Endothelial cell of umbilical vein (primary cell): ENCODE data around the gene SNRPD2. TPM values are rescaled to one million over a fixed set of nuclear protein-coding genes. Genes with fewer than 3 reads are reported as not detected.

Experiments used
- BruUV-seq: library from RNA; stranded (reverse); fragments of 400-500 nt; replicated peaks from 2 replicates; lab custom pipeline; 2021; lab: Mats Ljungman, UMichigan
- CTCF ChIA-PET: fragments of 300-600, 350-600 bp; sonication (Branson Sonifier 250); formaldehyde crosslinking; loops from one replicate; lab custom pipeline; 2021; ENCODE audit warnings: antibody characterized with exemption, inconsistent platforms; lab: Charles Lee
- POLR2A ChIA-PET: fragments of 300-600, 350-600 bp; sonication (Branson Sonifier 250); formaldehyde crosslinking; loops from one replicate; lab custom pipeline; 2021; ENCODE audit warnings: antibody characterized with exemption, inconsistent platforms; lab: Charles Lee
- DNase-seq: peaks from one replicate; pipeline ENCODE4 v3.0.0-alpha.2; 2011; ENCODE audit warnings: low read depth, low spot score
- FAIRE-seq: peaks from 2 replicates; lab custom pipeline; 2011; peaks lifted over from hg19 to GRCh38; lab: Jason Lieb, UNC
- H2AFZ ChIP-seq: 2 replicates; pipeline ENCODE4 v1.6.0; 2012; ENCODE audit warnings: low read depth, low read length, control low read depth, inconsistent platforms
- H3K27ac ChIP-seq: 2 replicates; pipeline ENCODE4 v1.5.1; 2011; ENCODE audit warnings: low read depth, mild to moderate bottlenecking, control low read depth, low read length, moderate library complexity; ENCODE audit not compliant: insufficient read depth
- H3K27me3 ChIP-seq, 2 experiments: 2 replicates each; pipeline versions ENCODE4 v1.6.0 to v1.6.1; 2011; ENCODE audit warnings: low read length in 2 of 2, mixed read lengths in 1 of 2; ENCODE audit not compliant: control insufficient read depth in 2 of 2, insufficient read depth in 2 of 2
- H3K36me3 ChIP-seq, 2 experiments: 2 replicates in 1 of 2; 3 replicates in 1 of 2; pipeline ENCODE4 v1.5.1; 2011; ENCODE audit warnings: low read length in 2 of 2, mild to moderate bottlenecking in 1 of 2, moderate library complexity in 1 of 2; ENCODE audit not compliant: control insufficient read depth in 2 of 2, insufficient read depth in 2 of 2; ENCODE audit errors: extremely low read depth in 1 of 2
- H3K4me1 ChIP-seq: 3 replicates; pipeline ENCODE4 v1.5.1; 2011; ENCODE audit warnings: mild to moderate bottlenecking, low read length; ENCODE audit not compliant: control insufficient read depth, insufficient read depth; ENCODE audit errors: extremely low read depth
- H3K4me2 ChIP-seq: 2 replicates; pipeline ENCODE4 v1.6.1; 2011; ENCODE audit warnings: low read length, control low read depth, mixed read lengths; ENCODE audit not compliant: insufficient read depth
- H3K4me3 ChIP-seq, 3 experiments: fragments of 200-600 bp in 1 of 3; sonication (generic), shearing (Covaris generic) in 1 of 3; replicated peaks in 1 of 3; 2 replicates each; pipeline ENCODE4 v1.5.1; 2011 to 2016; ENCODE audit warnings: control low read depth in 3 of 3, low read length in 3 of 3, mild to moderate bottlenecking in 2 of 3, inconsistent platforms in 1 of 3, low read depth in 1 of 3, moderate library complexity in 1 of 3; ENCODE audit not compliant: insufficient read depth in 1 of 3
- H3K79me2 ChIP-seq: 2 replicates; pipeline ENCODE4 v1.6.0; 2012; ENCODE audit warnings: low read length, inconsistent platforms; ENCODE audit not compliant: control insufficient read depth, insufficient read depth
- H3K9ac ChIP-seq: replicated peaks from 2 replicates; pipeline ENCODE3; 2011; ENCODE audit warnings: low read length, control low read depth; ENCODE audit not compliant: insufficient read depth; ENCODE audit errors: extremely low read depth
- H3K9me1 ChIP-seq: replicated peaks from 3 replicates; pipeline ENCODE4 v1.6.0; 2011; ENCODE audit warnings: mild to moderate bottlenecking, low read length; ENCODE audit not compliant: control insufficient read depth, insufficient read depth; ENCODE audit errors: extremely low read depth
- H3K9me3 ChIP-seq: replicated peaks from 2 replicates; pipeline ENCODE4 v1.5.1; 2012; ENCODE audit warnings: low read length, inconsistent platforms; ENCODE audit not compliant: control insufficient read depth, insufficient read depth
- H4K20me1 ChIP-seq: replicated peaks from 2 replicates; pipeline ENCODE3; 2011; ENCODE audit warnings: mild to moderate bottlenecking, low read length; ENCODE audit not compliant: control insufficient read depth, insufficient read depth; ENCODE audit errors: extremely low read depth
- CTCF ChIP-seq, 2 donors: IDR thresholded peaks; 1 replicate in 1 of 2; 2 replicates in 1 of 2; pipeline ENCODE4 v1.5.1; 2011; ENCODE audit warnings: low read length in 2 of 2, mild to moderate bottlenecking in 2 of 2, moderate library complexity in 2 of 2, control low read depth in 1 of 2, inconsistent platforms in 1 of 2, low read depth in 1 of 2; ENCODE audit not compliant: insufficient read depth in 1 of 2; ENCODE audit errors: extremely low read depth in 1 of 2
- EZH2 ChIP-seq: IDR thresholded peaks from 2 replicates; pipeline ENCODE4 v1.6.1; 2012; ENCODE audit warnings: borderline replicate concordance, low read depth, mild to moderate bottlenecking, moderate library complexity, low read length, inconsistent platforms; ENCODE audit not compliant: severe bottlenecking
- FOS ChIP-seq: IDR thresholded peaks from 2 replicates; pipeline ENCODE4 v1.6.1; 2011; ENCODE audit warnings: mild to moderate bottlenecking, low read length, moderate library complexity, borderline replicate concordance; ENCODE audit not compliant: insufficient read depth
- GATA2 ChIP-seq: IDR thresholded peaks from 2 replicates; pipeline ENCODE4 v1.7.0; 2011; ENCODE audit warnings: low read depth, mild to moderate bottlenecking, moderate library complexity, mixed read lengths, low read length; ENCODE audit not compliant: insufficient read length, insufficient read depth
- JUN ChIP-seq: IDR thresholded peaks from 2 replicates; pipeline ENCODE4 v1.6.1; 2011; ENCODE audit warnings: borderline replicate concordance, low read depth; ENCODE audit not compliant: insufficient read length, insufficient read depth
- MYC ChIP-seq: IDR thresholded peaks from one replicate; pipeline ENCODE4 v1.6.1; 2011; ENCODE audit warnings: mild to moderate bottlenecking, low read depth, low read length
- POLR2A ChIP-seq: IDR thresholded peaks from 2 replicates; pipeline ENCODE4 v1.6.1; 2012; ENCODE audit warnings: low read depth, mild to moderate bottlenecking, control low read depth, low read length
- POLR2AphosphoS5 ChIP-seq: IDR thresholded peaks from 2 replicates; pipeline ENCODE4 v1.6.1; 2012; ENCODE audit warnings: low read depth, mild to moderate bottlenecking, control low read depth, low read length, moderate library complexity; ENCODE audit not compliant: insufficient read depth
- dilution Hi-C: fragments of 300-500 bp; cut with MboI; formaldehyde crosslinking; loops from one replicate; pipeline ENCODE4 v1.15.0; 2019; ENCODE audit warnings: low sequenced_read_pairs; ENCODE audit not compliant: extremely low pct_ligation_motif_present
- intact Hi-C: fragments of 100-400 bp; cut with micrococcal nuclease; formaldehyde crosslinking; loops from one replicate; pipeline ENCODE4 v1.10.0; 2022
- polyA plus RNA-seq, 4 experiments: library from polyadenylated mRNA; depleted of rRNA in 3 of 4; stranded (reverse) in 3 of 4; unstranded in 1 of 4; fragments of >200 nt; gene quantifications; 2 replicates each; pipeline versions ENCODE4 v1.2.1 to v1.2.3, GENCODE V29; 2011 to 2012; ENCODE audit warnings: missing spikeins in 1 of 4
- total RNA-seq: library from RNA; stranded (reverse); gene quantifications from 2 replicates; pipeline ENCODE4 v1.2.3, GENCODE V29; 2021
- TF ChIP-seq, protein P1 (sequence below): IDR thresholded peaks from 2 replicates; pipeline ENCODE4 v1.6.1; 2011; ENCODE audit not compliant: insufficient read depth, insufficient read length

The SNRPD2 gene
- total and polyA plus RNA-seq, 2 donors (not counting 3 experiments of a cell fraction or from before 2014, with no cell fraction given), result 512 to 519 TPM

GRCh38 chr19:45733160-45733810 lies 41.5 kb upstream of the SNRPD2 start, which contains the start of gene MEIOSIN:
Gene MEIOSIN (plus strand): TSS chr19:45733439. CDS start chr19:45735377, 1,938 bp downstream.
- ChIA-PET CTCF (interaction anchor here (1.0 to 1.2 kb wide), 2 partner anchors 41 to 84 kb away, joined by 3 to 4 read pairs; partner anchors contain the start of gene QPCTL), POLR2A (interaction anchor here (0.6 kb wide), 1 partner anchor 1866 kb away, joined by 6 read pairs; no protein-coding TSS in a partner anchor)
- H3K4me2 ChIP-seq, result no peak within 1 kb of the TSS
- TF ChIP-seq JUN (no peak), GATA2 (no peak), EZH2 (no peak), POLR2AphosphoS5 (no peak), POLR2A (no peak), CTCF (IDR thresholded peaks at IDR 0.05; ENCODE audit: extremely low read depth in 1 of 2, insufficient read depth in 1 of 2, low read depth in 1 of 2, low read length in 2 of 2) (no peak), FOS (no peak), MYC (no peak)
- TF ChIP-seq, protein P1, sequence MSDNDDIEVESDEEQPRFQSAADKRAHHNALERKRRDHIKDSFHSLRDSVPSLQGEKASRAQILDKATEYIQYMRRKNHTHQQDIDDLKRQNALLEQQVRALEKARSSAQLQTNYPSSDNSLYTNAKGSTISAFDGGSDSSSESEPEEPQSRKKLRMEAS, result no peak
- H4K20me1 ChIP-seq, result no peaks in the 10 kb centered on the region
- dilution Hi-C loops (no loop called here), intact Hi-C loops (no loop called here)
- no peak within 1 kb of the TSS for H3K9ac ChIP-seq
- DNase-seq (no peak), FAIRE-seq (no peak)
- no peak within 1 kb of the TSS for H3K4me3 ChIP-seq
- H3K27ac ChIP-seq, result no peak within 1 kb of the TSS
- no peak within 1 kb of the TSS for H2AFZ ChIP-seq
- H3K79me2 ChIP-seq, result peaks cover 22% of the 10 kb centered on the region
- peaks cover 6% of the 10 kb centered on the region for H3K4me1 ChIP-seq
- no peaks in the 10 kb centered on the region for H3K27me3 ChIP-seq
- no peaks in the 10 kb centered on the region for H3K9me1 ChIP-seq
- no peaks in the 10 kb centered on the region for H3K36me3 ChIP-seq
- no peaks in the 10 kb centered on the region for H3K9me3 ChIP-seq
- no TSS peak for BruUV-seq
